Immature natural killer cell (primary cell): Measurements from ENCODE around the gene GATA5. TPM values are rescaled to one million over a fixed set of nuclear protein-coding genes. Genes with fewer than 3 reads are reported as not detected.

Experiments used
- DNase-seq, 3 donors: peaks; one replicate each; pipeline ENCODE4 v3.0.0; 2022; ENCODE audit warnings: mixed read lengths in 1 of 3
- H3K27ac Mint-ChIP-seq, 6 donors: one replicate each; pipeline ENCODE4 v1.8.0; 2020; ENCODE audit warnings: mixed read lengths in 6 of 6, mild to moderate bottlenecking in 5 of 6, inconsistent platforms in 4 of 6, moderate library complexity in 3 of 6
- H3K27me3 Mint-ChIP-seq, 3 donors: one replicate each; pipeline ENCODE4 v1.8.0; 2020 to 2021; ENCODE audit warnings: low read depth in 3 of 3, mild to moderate bottlenecking in 3 of 3, mixed read lengths in 3 of 3, moderate library complexity in 3 of 3, inconsistent platforms in 1 of 3
- H3K36me3 Mint-ChIP-seq, 3 donors: one replicate each; pipeline ENCODE4 v1.8.0; 2020; ENCODE audit warnings: mixed read lengths in 3 of 3, inconsistent platforms in 2 of 3, mild to moderate bottlenecking in 2 of 3
- H3K4me1 Mint-ChIP-seq, 2 donors: one replicate each; pipeline ENCODE4 v1.8.0; 2020; ENCODE audit warnings: inconsistent platforms in 2 of 2, mild to moderate bottlenecking in 2 of 2, mixed read lengths in 2 of 2, moderate library complexity in 1 of 2
- H3K4me3 Mint-ChIP-seq, 5 donors: one replicate each; pipeline ENCODE4 v1.8.0; 2020; ENCODE audit warnings: mild to moderate bottlenecking in 5 of 5, mixed read lengths in 5 of 5, inconsistent platforms in 3 of 5, moderate library complexity in 3 of 5
- H3K9me3 Mint-ChIP-seq, 6 donors: one replicate each; pipeline ENCODE4 v1.8.0; 2020; ENCODE audit warnings: mild to moderate bottlenecking in 6 of 6, mixed read lengths in 6 of 6, inconsistent platforms in 4 of 6, moderate library complexity in 3 of 6
- polyA plus RNA-seq, 3 donors: library from polyadenylated mRNA; unstranded; fragments of 300-500 nt; fragmentation: Illumina TruSeq; gene quantifications; one replicate each; pipeline ENCODE4 v1.2.3, GENCODE V29; 2021

GATA5 gene
- polyA plus RNA-seq, 3 donors from 2014 or later: not detected

GRCh38 chr20:62466072-62466760 lies 9.6 kb downstream of the GATA5 start:
- no peaks in the 10 kb centered on the region for H3K9me3 Mint-ChIP-seq
- H3K36me3 Mint-ChIP-seq: no peaks in the 10 kb centered on the region
- DNase-seq: no peak
- H3K4me3 Mint-ChIP-seq: no peak overlapping the region
- H3K27ac Mint-ChIP-seq: no peak overlapping the region
- peaks cover 0 to 3% (median 1%) of the 10 kb centered on the region in 3 donors for H3K27me3 Mint-ChIP-seq
- no peaks in the 10 kb centered on the region for H3K4me1 Mint-ChIP-seq

- no peak overlapping the region for H3K27ac Mint-ChIP-seq
- no peak overlapping the region for H3K4me3 Mint-ChIP-seq
Observed at GRCh38 chr20:62464990-62465389, 10.8 kb downstream of the GATA5 start.

GRCh38 chr20:62464425-62464770 lies 11.4 kb downstream of the GATA5 start:
- DNase-seq: no peak
- no peak overlapping the region for H3K27ac Mint-ChIP-seq
- peaks cover 0 to 3% (median 0%) of the 10 kb centered on the region in 3 donors for H3K27me3 Mint-ChIP-seq
- no peaks in the 10 kb centered on the region for H3K36me3 Mint-ChIP-seq
- H3K4me1 Mint-ChIP-seq: no peaks in the 10 kb centered on the region
- H3K9me3 Mint-ChIP-seq: no peaks in the 10 kb centered on the region
- H3K4me3 Mint-ChIP-seq: no peak overlapping the region

More at GRCh38 chr20:62464990-62465389, 10.8 kb downstream of the GATA5 start:
- Mint-ChIP-seq H3K27me3 (peaks cover 0 to 5% (median 0%) of the 10 kb centered on the region in 3 donors), H3K36me3 (no peaks in the 10 kb centered on the region), H3K9me3 (no peaks in the 10 kb centered on the region), H3K4me1 (no peaks in the 10 kb centered on the region)
- DNase-seq: no peak

GRCh38 chr20:62463651-62464424 lies 12.0 kb downstream of the GATA5 start:
- DNase-seq: no peak
- Mint-ChIP-seq H3K27me3 (peaks cover 0 to 3% (median 0%) of the 10 kb centered on the region in 3 donors), H3K4me3 (no peak overlapping the region), H3K4me1 (no peaks in the 10 kb centered on the region), H3K36me3 (no peaks in the 10 kb centered on the region), H3K9me3 (no peaks in the 10 kb centered on the region), H3K27ac (no peak overlapping the region)

GRCh38 chr20:62462976-62463592 lies 12.7 kb downstream of the GATA5 start:
- H3K4me3 Mint-ChIP-seq: no peak overlapping the region
- H3K9me3 Mint-ChIP-seq: no peaks in the 10 kb centered on the region
- DNase-seq: no peak
- no peak overlapping the region for H3K27ac Mint-ChIP-seq
- H3K27me3 Mint-ChIP-seq: peaks cover 0 to 3% (median 0%) of the 10 kb centered on the region in 3 donors
- no peaks in the 10 kb centered on the region for H3K4me1 Mint-ChIP-seq
- no peaks in the 10 kb centered on the region for H3K36me3 Mint-ChIP-seq

GRCh38 chr20:62461834-62462233 lies 14.0 kb downstream of the GATA5 start:
- no peak for DNase-seq
- no peaks in the 10 kb centered on the region for H3K36me3 Mint-ChIP-seq
- no peak overlapping the region for H3K27ac Mint-ChIP-seq
- H3K4me3 Mint-ChIP-seq: no peak overlapping the region
- H3K27me3 Mint-ChIP-seq: peaks cover 0 to 3% (median 3%) of the 10 kb centered on the region in 3 donors
- no peaks in the 10 kb centered on the region for H3K9me3 Mint-ChIP-seq
- H3K4me1 Mint-ChIP-seq: no peaks in the 10 kb centered on the region

- Mint-ChIP-seq H3K9me3 (no peaks in the 10 kb centered on the region), H3K4me3 (no peak overlapping the region), H3K36me3 (no peaks in the 10 kb centered on the region), H3K4me1 (no peaks in the 10 kb centered on the region), H3K27me3 (peaks cover 0 to 3% (median 3%) of the 10 kb centered on the region in 3 donors), H3K27ac (no peak overlapping the region)
- DNase-seq: no peak
Observed at GRCh38 chr20:62461157-62461556, 14.6 kb downstream of the GATA5 start.

- Mint-ChIP-seq H3K9me3 (no peaks in the 10 kb centered on the region), H3K36me3 (no peaks in the 10 kb centered on the region), H3K4me1 (no peaks in the 10 kb centered on the region), H3K27me3 (peaks cover 0 to 3% (median 3%) of the 10 kb centered on the region in 3 donors), H3K4me3 (no peak overlapping the region), H3K27ac (no peak overlapping the region)
- no peak for DNase-seq
Observed at GRCh38 chr20:62460678-62461077, 15.1 kb downstream of the GATA5 start.

GRCh38 chr20:62459488-62459887 lies 16.3 kb downstream of the GATA5 start:
- Mint-ChIP-seq H3K4me1 (no peaks in the 10 kb centered on the region), H3K27ac (no peak overlapping the region), H3K4me3 (no peak overlapping the region), H3K9me3 (no peaks in the 10 kb centered on the region), H3K36me3 (no peaks in the 10 kb centered on the region), H3K27me3 (peaks cover 0 to 3% (median 3%) of the 10 kb centered on the region in 3 donors)
- DNase-seq: no peak

- Mint-ChIP-seq H3K27me3 (peaks cover 0 to 3% (median 3%) of the 10 kb centered on the region in 3 donors), H3K4me3 (no peak overlapping the region), H3K27ac (no peak overlapping the region), H3K9me3 (no peaks in the 10 kb centered on the region), H3K36me3 (no peaks in the 10 kb centered on the region), H3K4me1 (no peaks in the 10 kb centered on the region)
- DNase-seq: no peak
Observed at GRCh38 chr20:62458275-62459251, 17.2 kb downstream of the GATA5 start.

GRCh38 chr20:62457831-62458230 lies 18.0 kb downstream of the GATA5 start:
- Mint-ChIP-seq H3K4me3 (no peak overlapping the region), H3K9me3 (no peaks in the 10 kb centered on the region), H3K27me3 (peaks cover 0 to 3% (median 3%) of the 10 kb centered on the region in 3 donors), H3K36me3 (no peaks in the 10 kb centered on the region), H3K4me1 (no peaks in the 10 kb centered on the region), H3K27ac (no peak overlapping the region)
- DNase-seq: no peak

GRCh38 chr20:62457098-62457497 lies 18.7 kb downstream of the GATA5 start:
- no peak overlapping the region for H3K4me3 Mint-ChIP-seq

GRCh38 chr20:62455929-62456328 lies 19.9 kb downstream of the GATA5 start:
- no peaks in the 10 kb centered on the region for H3K4me1 Mint-ChIP-seq
- H3K27me3 Mint-ChIP-seq: peaks cover 0 to 3% (median 2%) of the 10 kb centered on the region in 3 donors
- H3K9me3 Mint-ChIP-seq: no peaks in the 10 kb centered on the region
- no peak overlapping the region for H3K27ac Mint-ChIP-seq
- H3K36me3 Mint-ChIP-seq: no peaks in the 10 kb centered on the region
- no peak for DNase-seq
- no peak overlapping the region for H3K4me3 Mint-ChIP-seq

More at GRCh38 chr20:62457098-62457497, 18.7 kb downstream of the GATA5 start:
- H3K27ac Mint-ChIP-seq: no peak overlapping the region
- no peaks in the 10 kb centered on the region for H3K36me3 Mint-ChIP-seq
- H3K27me3 Mint-ChIP-seq: peaks cover 0 to 3% (median 3%) of the 10 kb centered on the region in 3 donors
- H3K4me1 Mint-ChIP-seq: no peaks in the 10 kb centered on the region
- H3K9me3 Mint-ChIP-seq: no peaks in the 10 kb centered on the region
- DNase-seq: no peak
